Measurements from ENCODE around the gene INSYN1.

DNA sequence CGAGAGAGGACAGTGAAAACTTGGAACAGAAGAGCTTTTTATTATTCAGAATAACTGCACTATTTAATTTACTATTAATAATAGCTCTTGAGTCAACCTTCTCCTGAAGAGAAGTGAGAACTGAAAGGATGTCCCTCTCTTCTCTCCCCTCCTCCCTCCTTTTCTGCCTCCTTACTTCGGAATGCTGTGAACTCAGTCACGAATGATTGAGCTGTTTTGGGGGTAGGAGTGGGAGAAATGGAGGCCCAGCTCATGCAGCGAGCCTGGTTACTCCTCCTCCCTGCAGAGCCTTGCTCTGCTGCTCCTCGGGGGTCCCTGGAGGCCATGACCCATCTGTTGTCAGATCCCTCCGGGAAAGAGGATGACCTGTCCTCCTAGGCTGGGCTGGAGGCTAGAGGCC lies 20.3 kb upstream of the INSYN1 start:
- TF ChIP-seq CTCF (IDR thresholded peaks at IDR 0.05) (no peak), POLR2A (IDR thresholded peaks at IDR 0.05) (no peak)
